ENCODE results near the gene MRRF. TPM values are rescaled to one million over a fixed set of nuclear protein-coding genes. Genes with fewer than 3 reads are reported as not detected.

The MRRF gene
- polyA plus RNA-seq, 1 donor (not counting 4 experiments of a cell fraction or from before 2014, with no cell fraction given), result 82.6 TPM

DNA sequence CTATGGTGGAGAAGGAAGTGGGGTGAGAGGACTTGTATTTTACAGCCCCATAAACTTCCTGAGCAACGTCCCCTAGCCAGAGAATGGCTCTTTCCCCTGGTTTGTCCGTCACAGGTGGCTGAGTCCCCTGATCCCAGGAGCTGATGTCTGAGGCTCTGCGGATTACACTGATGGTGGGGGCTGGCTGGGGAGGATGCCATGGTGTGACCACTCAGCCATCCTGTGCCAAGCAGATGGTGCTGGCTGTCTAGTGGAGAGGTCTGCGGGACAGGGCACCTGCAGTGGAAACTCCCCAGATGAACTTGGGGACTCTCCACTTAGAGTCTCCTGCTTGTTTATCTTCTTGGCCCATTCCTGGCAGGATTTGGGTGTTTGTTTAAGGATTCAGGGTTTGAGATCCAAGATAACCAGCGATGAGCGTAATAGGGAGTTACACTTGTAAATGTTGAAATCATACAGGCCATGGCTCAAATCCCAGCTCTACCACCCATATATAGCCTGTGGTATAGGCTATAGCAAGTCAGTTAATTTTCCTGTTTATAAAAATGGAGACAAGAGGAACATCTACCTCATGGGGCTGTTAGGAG lies 101.5 kb downstream of the MRRF start:
- no peaks in the 10 kb centered on the region for H4K20me1 ChIP-seq (ENCODE audit: control insufficient read depth, extremely low read depth, insufficient read depth, low read length)
- TF ChIP-seq EZH2 (IDR thresholded peaks at IDR 0.05; ENCODE audit: low read length), result no peak
- TF ChIP-seq, protein P1, sequence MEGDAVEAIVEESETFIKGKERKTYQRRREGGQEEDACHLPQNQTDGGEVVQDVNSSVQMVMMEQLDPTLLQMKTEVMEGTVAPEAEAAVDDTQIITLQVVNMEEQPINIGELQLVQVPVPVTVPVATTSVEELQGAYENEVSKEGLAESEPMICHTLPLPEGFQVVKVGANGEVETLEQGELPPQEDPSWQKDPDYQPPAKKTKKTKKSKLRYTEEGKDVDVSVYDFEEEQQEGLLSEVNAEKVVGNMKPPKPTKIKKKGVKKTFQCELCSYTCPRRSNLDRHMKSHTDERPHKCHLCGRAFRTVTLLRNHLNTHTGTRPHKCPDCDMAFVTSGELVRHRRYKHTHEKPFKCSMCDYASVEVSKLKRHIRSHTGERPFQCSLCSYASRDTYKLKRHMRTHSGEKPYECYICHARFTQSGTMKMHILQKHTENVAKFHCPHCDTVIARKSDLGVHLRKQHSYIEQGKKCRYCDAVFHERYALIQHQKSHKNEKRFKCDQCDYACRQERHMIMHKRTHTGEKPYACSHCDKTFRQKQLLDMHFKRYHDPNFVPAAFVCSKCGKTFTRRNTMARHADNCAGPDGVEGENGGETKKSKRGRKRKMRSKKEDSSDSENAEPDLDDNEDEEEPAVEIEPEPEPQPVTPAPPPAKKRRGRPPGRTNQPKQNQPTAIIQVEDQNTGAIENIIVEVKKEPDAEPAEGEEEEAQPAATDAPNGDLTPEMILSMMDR (optimal IDR thresholded peaks at IDR 0.05 in 1 of 3, IDR thresholded peaks at IDR 0.05 in 1 of 3, conservative IDR thresholded peaks at IDR 0.05 in 1 of 3; ENCODE audit: extremely low read depth in 1 of 3, insufficient read depth in 2 of 3, low read length in 3 of 3), result no peak
- H3K9me3 ChIP-seq (ENCODE audit: control insufficient read depth, low read depth, low read length), result no peaks in the 10 kb centered on the region
- no peaks in the 10 kb centered on the region for H3K27me3 ChIP-seq (ENCODE audit: control insufficient read depth, extremely low read depth, insufficient read depth, low read length)
- H3K9ac ChIP-seq (ENCODE audit: control insufficient read depth, extremely low read depth, insufficient read depth, low read length), result no peak overlapping the region
- H3K27ac ChIP-seq (ENCODE audit: control insufficient read depth, insufficient read depth, low read length), result no peak overlapping the region
- DNase-seq (ENCODE audit: low read depth, low spot score) (no peak), FAIRE-seq (no peak)
- peaks cover 40% of the 10 kb centered on the region for H3K4me1 ChIP-seq (ENCODE audit: control insufficient read depth, extremely low read depth, insufficient read depth, low read length)
- H3K36me3 ChIP-seq (ENCODE audit: control insufficient read depth in 2 of 2, extremely low read depth in 1 of 2, insufficient read depth in 2 of 2, low read length in 2 of 2), result no peaks in the 10 kb centered on the region
- dilution Hi-C loops (cut with MboI; ENCODE audit: extremely low pct_ligation_motif_present, low sequenced_read_pairs), result no loop called here
- H3K79me2 ChIP-seq (ENCODE audit: control insufficient read depth, insufficient read depth, low read length), result no peaks in the 10 kb centered on the region
- no peaks in the 10 kb centered on the region for H3K9me1 ChIP-seq (ENCODE audit: control insufficient read depth, extremely low read depth, insufficient read depth, low read length)
- no peak overlapping the region for H3K4me3 ChIP-seq (ENCODE audit: control insufficient read depth in 2 of 3, extremely low read depth in 1 of 3, insufficient read depth in 2 of 3, low read depth in 1 of 3, low read length in 3 of 3)
- no peak overlapping the region for H2AFZ ChIP-seq (ENCODE audit: control insufficient read depth, low read length)
- H3K4me2 ChIP-seq (ENCODE audit: control insufficient read depth, extremely low read depth, insufficient read depth, low read depth, low read length), result no peak overlapping the region

- Histone ChIP-seq H3K79me2 (ENCODE audit: control insufficient read depth, insufficient read depth, low read length) (no peaks in the 10 kb centered on the region), H3K4me2 (ENCODE audit: control insufficient read depth, extremely low read depth, insufficient read depth, low read depth, low read length) (no peak overlapping the region), H3K9ac (ENCODE audit: control insufficient read depth, extremely low read depth, insufficient read depth, low read length) (no peak overlapping the region), H3K4me1 (ENCODE audit: control insufficient read depth, extremely low read depth, insufficient read depth, low read length) (peaks cover 40% of the 10 kb centered on the region), H3K27ac (ENCODE audit: control insufficient read depth, insufficient read depth, low read length) (no peak overlapping the region), H3K9me3 (ENCODE audit: control insufficient read depth, low read depth, low read length) (no peaks in the 10 kb centered on the region), H4K20me1 (ENCODE audit: control insufficient read depth, extremely low read depth, insufficient read depth, low read length) (no peaks in the 10 kb centered on the region), H3K36me3 (ENCODE audit: control insufficient read depth in 2 of 2, extremely low read depth in 1 of 2, insufficient read depth in 2 of 2, low read length in 2 of 2) (no peaks in the 10 kb centered on the region), H3K9me1 (ENCODE audit: control insufficient read depth, extremely low read depth, insufficient read depth, low read length) (no peaks in the 10 kb centered on the region), H2AFZ (ENCODE audit: control insufficient read depth, low read length) (no peak overlapping the region), H3K4me3 (ENCODE audit: control insufficient read depth in 2 of 3, extremely low read depth in 1 of 3, insufficient read depth in 2 of 3, low read depth in 1 of 3, low read length in 3 of 3) (no peak overlapping the region), H3K27me3 (ENCODE audit: control insufficient read depth, extremely low read depth, insufficient read depth, low read length) (no peaks in the 10 kb centered on the region)
- TF ChIP-seq, protein P1 (optimal IDR thresholded peaks at IDR 0.05 in 1 of 3, IDR thresholded peaks at IDR 0.05 in 1 of 3, conservative IDR thresholded peaks at IDR 0.05 in 1 of 3; ENCODE audit: extremely low read depth in 1 of 3, insufficient read depth in 2 of 3, low read length in 3 of 3), result no peak
- no peak for TF ChIP-seq EZH2 (IDR thresholded peaks at IDR 0.05; ENCODE audit: low read length)
- no peak for DNase-seq (ENCODE audit: low read depth, low spot score)
- dilution Hi-C loops (cut with MboI; ENCODE audit: extremely low pct_ligation_motif_present, low sequenced_read_pairs), result no loop called here
- no peak for FAIRE-seq
These were observed 102.4 kb downstream of the MRRF start for GRCh38 chr9:122367065-122367464.

All from keratinocyte (primary cell).